T-helper 17 cell (primary cell): ENCODE data around the gene OPN4. TPM values are rescaled to one million over a fixed set of nuclear protein-coding genes. Genes with fewer than 3 reads are reported as not detected.
A peak's percentile ranks its signal among the peaks of the same experiment; 100 is the strongest.

Source experiments
- ATAC-seq: fragments of 150-1000 bp; cut with Tn5 transposase; 2 replicates; pipeline ENCODE4 v1.10.0; 2021; ENCODE audit warnings: mild to moderate bottlenecking, moderate library complexity
- DNase-seq, 3 donors: peaks; one replicate each; pipeline versions ENCODE4 v3.0.0 to v3.0.0-alpha.2; 2020 to 2021
- H3K9me3 ChIP-seq: one replicate; pipeline ENCODE4 v1.7.0; 2013; ENCODE audit warnings: low read length, mild to moderate bottlenecking; ENCODE audit not compliant: control insufficient read depth, poor library complexity, severe bottlenecking
- H3K27ac Mint-ChIP-seq: one replicate; pipeline ENCODE4 v1.8.0; 2022; ENCODE audit warnings: mild to moderate bottlenecking, moderate library complexity, mixed read lengths
- H3K27me3 Mint-ChIP-seq: one replicate; pipeline ENCODE4 v1.8.0; 2022; ENCODE audit warnings: mixed read lengths
- H3K36me3 Mint-ChIP-seq: one replicate; pipeline ENCODE4 v1.8.0; 2022; ENCODE audit warnings: low read depth, mixed read lengths
- H3K4me1 Mint-ChIP-seq: one replicate; pipeline ENCODE4 v1.8.0; 2022; ENCODE audit warnings: mild to moderate bottlenecking, mixed read lengths
- H3K4me3 Mint-ChIP-seq: one replicate; pipeline ENCODE4 v1.8.0; 2022; ENCODE audit warnings: mild to moderate bottlenecking, moderate library complexity, mixed read lengths
- total RNA-seq, 4 donors: library from RNA in 2 of 4; stranded (reverse) in 2 of 4; gene quantifications; one replicate each; pipeline ENCODE4 v1.2.3 and lab custom pipeline; 2022 to 2026

The OPN4 gene
- total RNA-seq, 2 donors from 2014 or later = not detected

DNA sequence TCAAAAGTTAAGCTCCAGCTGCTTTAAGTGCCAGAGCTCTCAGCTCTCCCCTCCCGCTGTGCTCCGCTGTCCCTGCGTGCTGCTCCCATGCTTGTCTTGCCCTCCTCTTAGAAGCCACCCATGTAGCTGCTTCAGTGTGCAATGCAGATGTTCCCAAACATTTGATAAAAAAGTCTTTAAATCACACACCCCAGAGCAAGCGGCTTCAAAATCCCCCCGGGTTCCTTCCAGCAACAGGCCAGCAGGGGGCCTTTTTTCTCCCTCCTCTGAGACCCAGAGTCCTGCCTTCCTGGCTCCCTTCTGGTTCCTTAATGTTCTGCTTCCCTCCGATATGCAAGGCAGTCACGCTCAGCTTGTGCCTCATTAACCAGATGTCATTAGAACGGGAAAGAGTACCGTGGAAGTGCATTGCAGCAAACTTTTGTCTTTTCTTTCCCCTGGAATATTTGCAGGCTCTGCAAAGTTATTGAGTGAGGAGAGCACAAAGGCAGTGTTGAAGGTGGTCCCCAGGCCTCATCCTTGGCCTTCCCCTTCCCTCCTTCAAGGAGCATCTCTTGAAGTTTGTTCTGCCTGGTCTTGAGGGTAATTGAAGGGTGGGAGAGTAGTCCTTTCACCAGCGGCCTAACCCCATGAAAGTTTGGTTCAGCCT is 39.5 kb downstream of the OPN4 start:
- Mint-ChIP-seq H3K36me3 (no peaks in the 10 kb centered on the region), H3K27ac (peak overlapping the region; percentile 47), H3K4me1 (peaks cover 6% of the 10 kb centered on the region), H3K4me3 (no peak overlapping the region), H3K27me3 (no peaks in the 10 kb centered on the region)
- DNase-seq (peak in 1 of 3 donors; percentile 14), ATAC-seq (peak; percentile 59)
- no peaks in the 10 kb centered on the region for H3K9me3 ChIP-seq

DNA sequence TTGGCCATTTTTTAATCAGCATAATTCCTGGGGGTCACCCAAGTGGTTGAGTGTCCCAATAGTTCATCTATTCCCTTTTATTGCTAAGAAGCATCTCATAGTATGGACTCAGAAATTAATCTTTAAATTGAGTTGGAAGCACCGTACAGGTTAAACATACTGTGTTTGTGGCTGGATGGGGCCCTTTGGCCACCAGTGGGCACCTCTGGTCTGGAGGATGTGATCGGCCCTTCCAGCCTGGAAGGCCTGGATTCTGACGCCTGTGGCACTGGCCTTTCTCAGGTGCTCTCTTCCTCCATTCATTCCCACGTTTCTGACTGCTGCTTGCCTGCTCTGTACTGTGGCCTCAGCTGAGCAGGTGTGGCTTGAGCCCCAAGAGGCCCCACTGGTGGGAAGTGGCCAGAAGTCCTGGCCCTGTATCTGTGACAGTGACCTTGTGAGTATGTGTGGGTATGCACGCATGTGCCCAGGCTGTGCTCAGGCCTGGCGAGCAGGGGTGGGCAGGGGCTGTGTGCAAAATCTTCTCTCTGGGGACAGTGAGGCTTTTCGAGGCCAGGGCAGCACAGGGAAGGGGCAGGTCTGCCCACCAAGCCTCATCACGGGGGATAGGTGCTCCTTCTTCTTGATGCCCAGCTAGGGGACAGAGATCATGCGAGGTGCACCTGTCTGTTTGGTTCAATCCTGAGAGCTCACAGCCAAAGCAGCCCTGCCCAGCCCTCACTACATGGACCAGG is 44.0 kb downstream of the OPN4 start:
- H3K27ac Mint-ChIP-seq = no peak overlapping the region
- H3K4me1 Mint-ChIP-seq = peaks cover 5% of the 10 kb centered on the region
- H3K36me3 Mint-ChIP-seq = no peaks in the 10 kb centered on the region
- no peak for DNase-seq
- H3K9me3 ChIP-seq = no peaks in the 10 kb centered on the region
- H3K4me3 Mint-ChIP-seq = no peak overlapping the region
- ATAC-seq = no peak
- peaks cover 7% of the 10 kb centered on the region for H3K27me3 Mint-ChIP-seq

- no peaks in the 10 kb centered on the region for H3K36me3 Mint-ChIP-seq
- H3K27ac Mint-ChIP-seq = no peak overlapping the region
- no peaks in the 10 kb centered on the region for H3K9me3 ChIP-seq
- ATAC-seq (no peak), DNase-seq (no peak)
- H3K27me3 Mint-ChIP-seq = peaks cover 7% of the 10 kb centered on the region
- no peak overlapping the region for H3K4me3 Mint-ChIP-seq
- no peaks in the 10 kb centered on the region for H3K4me1 Mint-ChIP-seq
Observed at GRCh38 chr10:86699125-86699524, 44.8 kb downstream of the OPN4 start.

- H3K27ac Mint-ChIP-seq = no peak overlapping the region
- ATAC-seq (no peak), DNase-seq (no peak)
- H3K27me3 Mint-ChIP-seq = peaks cover 7% of the 10 kb centered on the region
- H3K4me3 Mint-ChIP-seq = no peak overlapping the region
- H3K9me3 ChIP-seq = no peaks in the 10 kb centered on the region
- no peaks in the 10 kb centered on the region for H3K36me3 Mint-ChIP-seq
- H3K4me1 Mint-ChIP-seq = no peaks in the 10 kb centered on the region
Observed at GRCh38 chr10:86699541-86699940, 45.2 kb downstream of the OPN4 start.

DNA sequence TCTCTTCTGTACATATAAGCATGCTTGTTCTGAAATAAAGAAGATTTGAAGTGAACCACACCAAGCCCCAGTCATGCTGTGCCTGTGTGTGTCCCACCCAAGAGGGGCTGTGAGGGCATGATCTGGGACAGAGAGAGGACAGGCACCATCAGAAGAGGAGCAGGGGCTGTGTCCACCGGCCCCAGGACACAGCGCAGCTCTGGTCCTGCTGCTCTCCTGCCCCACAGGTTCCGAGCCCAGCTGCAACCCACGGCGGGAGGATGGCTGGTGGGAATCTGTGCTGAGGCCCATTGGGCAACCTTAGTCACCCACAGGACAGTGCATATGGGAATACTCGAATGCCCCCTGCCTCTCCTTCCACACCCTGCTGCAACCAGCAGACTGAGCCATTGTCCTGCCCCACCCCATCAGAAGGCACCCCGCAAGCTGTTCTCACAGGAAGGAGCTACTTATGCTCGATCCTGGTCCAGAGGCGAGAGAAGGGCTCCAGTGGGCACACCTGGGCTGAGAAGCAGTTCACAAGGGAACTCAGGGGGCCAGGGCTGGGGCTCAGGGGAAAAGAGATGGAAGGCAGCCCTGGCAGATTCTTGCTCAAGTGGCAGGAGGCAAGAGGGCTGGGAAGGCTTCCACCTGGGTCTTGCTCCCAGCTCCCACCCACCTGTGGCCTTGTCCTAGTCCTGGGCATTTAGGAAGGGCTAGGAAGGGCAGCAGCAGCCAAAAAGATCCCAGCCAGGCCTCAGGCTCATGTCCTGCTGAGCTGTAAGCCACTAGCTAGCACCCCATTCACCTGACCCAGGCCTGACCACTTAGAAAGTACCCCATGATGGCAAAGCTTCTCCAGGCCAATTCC is 45.9 kb downstream of the OPN4 start:
- H3K36me3 Mint-ChIP-seq = no peaks in the 10 kb centered on the region
- no peak for DNase-seq
- ATAC-seq = no peak
- no peaks in the 10 kb centered on the region for H3K9me3 ChIP-seq
- H3K4me1 Mint-ChIP-seq = no peaks in the 10 kb centered on the region
- no peak overlapping the region for H3K27ac Mint-ChIP-seq
- H3K4me3 Mint-ChIP-seq = no peak overlapping the region
- peaks cover 7% of the 10 kb centered on the region for H3K27me3 Mint-ChIP-seq

DNA sequence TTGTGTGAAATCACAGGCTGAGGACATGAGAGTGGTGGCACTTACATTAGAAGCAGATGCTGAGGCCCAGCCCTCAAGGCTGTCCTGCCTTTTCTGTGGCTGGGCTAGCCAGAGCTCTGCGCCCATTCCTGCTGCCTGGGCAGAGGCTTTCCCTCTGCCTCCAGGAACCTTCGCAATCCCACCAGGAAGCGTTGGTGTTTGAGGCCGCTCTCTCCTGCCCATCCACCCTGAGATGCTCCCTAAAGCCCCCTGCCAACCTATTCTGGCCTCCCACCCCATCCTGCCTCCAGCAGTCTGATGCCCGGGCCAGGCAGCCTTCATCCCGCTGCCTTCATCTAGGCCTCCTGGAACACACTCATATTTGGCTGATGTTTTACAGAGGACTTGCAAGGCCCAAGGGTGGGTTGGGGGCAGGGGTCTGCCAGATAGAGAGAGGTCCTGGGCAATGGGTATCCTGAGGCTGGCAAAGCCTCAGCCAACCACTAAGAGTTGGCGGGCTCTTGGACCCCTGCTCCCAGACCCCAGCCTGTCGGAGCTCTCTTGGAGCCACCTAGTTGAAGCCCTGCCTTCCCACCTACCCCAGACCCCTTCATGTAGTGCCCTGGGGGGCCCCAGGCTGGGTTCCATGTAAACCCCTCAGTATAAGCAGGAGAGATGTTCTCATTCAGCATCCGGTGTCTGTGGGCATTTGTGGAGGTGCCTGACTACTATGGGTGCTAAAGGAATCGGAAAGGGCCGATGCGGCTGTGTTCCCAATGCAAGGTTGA is 46.7 kb downstream of the OPN4 start:
- Mint-ChIP-seq H3K27me3 (peaks cover 7% of the 10 kb centered on the region), H3K27ac (no peak overlapping the region), H3K36me3 (no peaks in the 10 kb centered on the region), H3K4me3 (no peak overlapping the region), H3K4me1 (no peaks in the 10 kb centered on the region)
- ATAC-seq (no peak), DNase-seq (no peak)
- H3K9me3 ChIP-seq = no peaks in the 10 kb centered on the region

DNA sequence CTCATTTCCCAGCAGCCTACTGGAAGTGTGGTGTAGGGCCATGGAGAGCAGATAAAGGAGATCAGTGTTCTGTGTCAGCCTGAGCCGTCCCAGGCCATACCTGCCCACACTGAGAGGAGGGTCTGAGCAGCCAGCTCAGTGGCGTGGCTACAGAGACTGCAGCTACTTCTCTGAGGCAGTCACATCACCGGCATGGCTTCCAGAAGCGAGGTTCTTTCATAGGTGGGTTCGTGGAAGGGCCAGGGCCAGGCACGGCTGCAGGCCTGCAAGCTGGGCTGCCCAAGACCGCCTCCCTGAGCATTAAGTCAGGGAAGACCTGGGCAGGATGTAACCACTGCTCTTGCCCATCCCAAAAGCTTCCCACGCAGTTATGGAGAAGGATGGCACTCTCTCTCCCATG is 48.8 kb downstream of the OPN4 start:
- ATAC-seq = no peak
- H3K4me1 Mint-ChIP-seq = no peaks in the 10 kb centered on the region
- no peaks in the 10 kb centered on the region for H3K36me3 Mint-ChIP-seq
- no peak overlapping the region for H3K4me3 Mint-ChIP-seq
- H3K9me3 ChIP-seq = no peaks in the 10 kb centered on the region
- H3K27ac Mint-ChIP-seq = no peak overlapping the region
- peaks cover 7% of the 10 kb centered on the region for H3K27me3 Mint-ChIP-seq
- no peak for DNase-seq

DNA sequence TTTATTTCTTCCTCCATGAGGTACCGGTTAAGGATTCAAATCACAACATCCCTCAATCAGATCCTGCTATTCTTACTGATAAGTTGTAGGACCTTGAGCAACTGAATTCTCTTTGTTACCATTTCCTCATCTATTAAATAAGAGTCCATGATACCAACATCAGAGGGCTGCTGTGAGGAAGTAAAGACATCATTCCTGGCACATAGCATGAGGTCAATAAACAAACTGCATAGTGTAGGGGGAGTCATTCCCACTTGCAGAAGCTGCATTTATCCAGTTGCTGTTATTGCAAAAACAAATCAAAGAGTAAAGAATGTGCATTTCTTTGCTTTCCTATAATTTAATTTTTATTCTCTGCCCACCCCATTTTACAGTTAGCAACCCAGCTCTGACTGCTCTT is 50.8 kb downstream of the OPN4 start:
- no peak overlapping the region for H3K27ac Mint-ChIP-seq
- H3K9me3 ChIP-seq = no peaks in the 10 kb centered on the region
- ATAC-seq = no peak
- no peak for DNase-seq
- no peak overlapping the region for H3K4me3 Mint-ChIP-seq
- peaks cover 2% of the 10 kb centered on the region for H3K27me3 Mint-ChIP-seq
- peaks cover 2% of the 10 kb centered on the region for H3K4me1 Mint-ChIP-seq
- H3K36me3 Mint-ChIP-seq = no peaks in the 10 kb centered on the region

DNA sequence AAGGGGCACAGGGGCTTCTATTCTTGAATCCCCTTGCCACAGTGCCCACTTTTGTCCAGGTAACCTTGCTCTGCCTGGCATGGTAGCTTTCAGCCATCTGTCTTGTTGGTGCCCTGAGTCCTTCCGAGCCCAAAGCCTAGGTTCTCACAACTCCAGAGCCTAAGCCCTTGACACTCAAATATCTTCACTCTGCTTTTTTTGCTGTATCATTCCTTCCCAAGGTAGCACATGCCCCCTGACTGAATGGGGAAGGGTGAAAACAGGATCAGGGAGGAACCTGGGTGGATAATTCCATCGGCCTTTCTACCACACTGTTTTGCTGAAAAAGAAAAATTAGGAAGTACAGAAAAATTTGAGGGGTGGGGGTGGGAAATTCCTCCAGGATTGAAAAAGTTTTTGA is 51.6 kb downstream of the OPN4 start:
- Mint-ChIP-seq H3K36me3 (no peaks in the 10 kb centered on the region), H3K4me1 (peaks cover 2% of the 10 kb centered on the region), H3K4me3 (no peak overlapping the region), H3K27ac (no peak overlapping the region), H3K27me3 (no peaks in the 10 kb centered on the region)
- no peaks in the 10 kb centered on the region for H3K9me3 ChIP-seq
- DNase-seq (no peak), ATAC-seq (no peak)

DNA sequence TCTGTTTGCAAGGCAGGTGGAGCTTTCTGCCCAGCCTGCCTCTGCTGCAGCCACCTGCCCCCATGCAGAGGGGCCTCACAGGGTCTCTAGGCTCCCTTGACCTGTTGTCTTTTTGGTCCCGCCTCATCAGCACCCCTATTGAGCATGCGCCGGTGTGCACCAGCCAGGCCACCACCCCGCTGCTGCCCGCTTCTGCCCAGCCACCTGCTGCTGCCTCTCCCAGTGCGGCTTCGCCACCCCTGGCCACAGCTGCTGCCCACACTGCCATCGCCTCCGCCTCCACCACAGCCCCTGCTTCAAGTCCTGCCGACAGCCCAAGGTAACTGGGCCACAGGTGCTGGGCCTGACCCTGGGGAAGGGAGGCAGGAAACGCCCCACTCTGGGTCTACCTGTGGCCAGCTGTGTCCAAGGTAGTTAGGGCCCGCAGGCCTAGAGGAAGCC is 52.1 kb downstream of the OPN4 start:
- Mint-ChIP-seq H3K36me3 (no peaks in the 10 kb centered on the region), H3K27ac (no peak overlapping the region), H3K27me3 (no peaks in the 10 kb centered on the region), H3K4me3 (no peak overlapping the region), H3K4me1 (peaks cover 2% of the 10 kb centered on the region)
- DNase-seq (no peak), ATAC-seq (no peak)
- H3K9me3 ChIP-seq = no peaks in the 10 kb centered on the region

GRCh38 chr10:86706977-86707376 is 52.6 kb downstream of the OPN4 start:
- no peaks in the 10 kb centered on the region for H3K36me3 Mint-ChIP-seq
- no peak overlapping the region for H3K4me3 Mint-ChIP-seq
- peaks cover 4% of the 10 kb centered on the region for H3K4me1 Mint-ChIP-seq
- no peak for DNase-seq
- H3K27ac Mint-ChIP-seq = no peak overlapping the region
- ATAC-seq = no peak
- H3K27me3 Mint-ChIP-seq = no peaks in the 10 kb centered on the region
- no peaks in the 10 kb centered on the region for H3K9me3 ChIP-seq

- no peak overlapping the region for H3K27ac Mint-ChIP-seq
Observed at GRCh38 chr10:86707505-86707904, 53.2 kb downstream of the OPN4 start.

More at GRCh38 chr10:86707505-86707904, 53.2 kb downstream of the OPN4 start:
- no peak for DNase-seq
- H3K4me3 Mint-ChIP-seq = no peak overlapping the region
- H3K4me1 Mint-ChIP-seq = peaks cover 4% of the 10 kb centered on the region
- H3K36me3 Mint-ChIP-seq = no peaks in the 10 kb centered on the region
- H3K9me3 ChIP-seq = no peaks in the 10 kb centered on the region
- no peak for ATAC-seq
- no peaks in the 10 kb centered on the region for H3K27me3 Mint-ChIP-seq
